GM12801 (cell line): Measurements from ENCODE around the gene SMG1.
"Not testable (repeated sequence)": the region's sequence is repeated elsewhere in the genome, so short reads cannot be mapped to it uniquely, and the experiment has no call there.

Experiments
- CTCF ChIP-seq: IDR thresholded peaks from one replicate; pipeline ENCODE4 v1.5.1; 2011; ENCODE audit warnings: control low read depth; ENCODE audit not compliant: insufficient read length; ENCODE audit errors: extremely low read depth

The SMG1 gene

GRCh38 chr16:18925986-18926865 lies at the start of gene SMG1:
TSS of gene SMG1 (minus strand) at chr16:18926408. CDS start at chr16:18926041, 367 bp downstream.
- TF ChIP-seq CTCF = not testable (repeated sequence)

- TF ChIP-seq CTCF = no peak
Observed at GRCh38 chr16:18975109-18975508, 48.9 kb upstream of the SMG1 start.

- no peak for TF ChIP-seq CTCF
Observed at GRCh38 chr16:18969855-18970240, 43.6 kb upstream of the SMG1 start.

GRCh38 chr16:18969050-18969854 lies 43.0 kb upstream of the SMG1 start:
- TF ChIP-seq CTCF = no peak

GRCh38 chr16:18966791-18967190 lies 40.6 kb upstream of the SMG1 start:
- no peak for TF ChIP-seq CTCF

- no peak for TF ChIP-seq CTCF
Observed at GRCh38 chr16:18965555-18965954, 39.3 kb upstream of the SMG1 start.

GRCh38 chr16:18959031-18959505 lies 32.9 kb upstream of the SMG1 start:
- TF ChIP-seq CTCF = no peak
